Measurements from ENCODE around the gene SDCCAG8.

DNA sequence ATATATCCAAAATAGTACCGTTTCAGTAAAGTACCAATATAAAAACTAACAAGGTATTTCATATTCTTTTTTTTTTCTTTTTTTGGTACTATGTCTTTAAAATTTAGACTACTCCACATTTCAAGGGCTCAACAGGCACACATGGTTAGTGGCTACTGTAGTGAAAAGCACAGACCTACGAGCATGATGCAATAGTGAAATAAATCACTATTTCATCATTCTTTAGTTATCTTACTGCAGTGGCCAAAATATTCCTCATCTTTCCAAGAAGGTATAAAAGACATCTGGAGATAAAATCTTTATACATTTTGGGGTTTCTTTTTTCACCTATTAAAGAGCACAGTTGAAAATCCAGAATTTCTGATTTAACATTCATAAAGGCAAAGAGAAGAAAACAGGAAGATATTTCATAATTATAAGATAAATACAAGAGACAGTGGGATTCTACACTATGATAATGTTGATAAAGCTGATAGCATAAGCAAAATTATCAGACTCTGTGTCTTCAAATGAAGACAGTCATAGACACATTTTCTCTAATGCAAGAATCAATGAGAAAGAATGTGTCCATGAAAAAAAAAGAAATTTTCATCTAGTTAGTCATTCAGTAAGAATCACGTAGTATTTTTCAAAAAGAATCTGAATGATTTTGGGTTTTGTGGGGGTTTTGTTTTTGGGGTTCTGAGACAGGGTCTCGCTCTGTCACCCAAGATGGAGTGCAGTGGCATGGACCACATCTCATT is 42.6 kb upstream of the SDCCAG8 start:
- TF ChIP-seq GATA3 (IDR thresholded peaks at IDR 0.05; ENCODE audit: low read depth, low read length) (no peak), GATA2 (IDR thresholded peaks at IDR 0.05; ENCODE audit: low read depth, low read length) (no peak)

Measured in SH-SY5Y (cell line).